GM23338 (cell line): ENCODE data around the gene IGSF22.

Source experiments
- CREB1 ChIP-seq: fragments of 250-450 bp; sonication (Bioruptor Pico); IDR thresholded peaks from 2 replicates; pipeline ENCODE4 v1.5.0; 2020; ENCODE audit warnings: low read depth, mild to moderate bottlenecking, moderate library complexity
- EZH2 ChIP-seq: fragments of 200-600 bp; sonication (generic); IDR thresholded peaks from one replicate; pipeline ENCODE4 v1.8.0; 2017; ENCODE audit warnings: antibody characterized with exemption, mild to moderate bottlenecking, low read depth; ENCODE audit not compliant: unreplicated experiment
- EZH2phosphoT487 ChIP-seq: fragments of 200-600 bp; sonication (generic); IDR thresholded peaks from one replicate; pipeline ENCODE4 v1.8.1; 2018; ENCODE audit warnings: antibody characterized with exemption; ENCODE audit not compliant: unreplicated experiment
- JUNB ChIP-seq: IDR thresholded peaks from one replicate; pipeline ENCODE4 v1.6.1; 2016; ENCODE audit warnings: antibody characterized with exemption; ENCODE audit not compliant: unreplicated experiment
- NANOG ChIP-seq: IDR thresholded peaks from 2 replicates; pipeline ENCODE4 v1.6.1; 2016; ENCODE audit warnings: antibody characterized with exemption, borderline replicate concordance
- POLR2AphosphoS5 ChIP-seq: IDR thresholded peaks from 2 replicates; pipeline ENCODE4 v1.6.1; 2016; ENCODE audit warnings: antibody characterized with exemption, low read depth
- ZNF114 ChIP-seq: fragments of 250-450 bp; sonication (Bioruptor Pico); IDR thresholded peaks from 2 replicates; pipeline ENCODE4 v1.5.0; 2020; ENCODE audit warnings: mild to moderate bottlenecking, moderate library complexity
- ZNF331 ChIP-seq: fragments of 250-450 bp; sonication (Bioruptor Pico); IDR thresholded peaks from 2 replicates; pipeline ENCODE4 v1.5.0; 2020; ENCODE audit warnings: low read depth, mild to moderate bottlenecking, moderate library complexity
- TF ChIP-seq, protein P1 (sequence below), 2 experiments: fragments of 200-600 bp in 1 of 2; sonication (generic) in 1 of 2; conservative IDR thresholded peaks; 2 replicates each; pipeline versions ENCODE4 v1.5.1 to v1.6.1; 2016 to 2017; ENCODE audit warnings: antibody characterized with exemption in 2 of 2, low read depth in 2 of 2, mild to moderate bottlenecking in 2 of 2, moderate library complexity in 1 of 2
- TF ChIP-seq, protein P2 (sequence below): IDR thresholded peaks from one replicate; pipeline ENCODE4 v1.6.1; 2018; ENCODE audit warnings: antibody characterized with exemption; ENCODE audit not compliant: unreplicated experiment
- TF ChIP-seq, protein P3 (sequence below): IDR thresholded peaks from 2 replicates; pipeline ENCODE4 v1.6.1; 2016; ENCODE audit warnings: antibody characterized with exemption
- TF ChIP-seq, protein P4 (sequence below): fragments of 250-450 bp; sonication (Bioruptor Pico); IDR thresholded peaks from 2 replicates; pipeline ENCODE4 v1.5.0; 2020; ENCODE audit warnings: mild to moderate bottlenecking, moderate library complexity

DNA sequence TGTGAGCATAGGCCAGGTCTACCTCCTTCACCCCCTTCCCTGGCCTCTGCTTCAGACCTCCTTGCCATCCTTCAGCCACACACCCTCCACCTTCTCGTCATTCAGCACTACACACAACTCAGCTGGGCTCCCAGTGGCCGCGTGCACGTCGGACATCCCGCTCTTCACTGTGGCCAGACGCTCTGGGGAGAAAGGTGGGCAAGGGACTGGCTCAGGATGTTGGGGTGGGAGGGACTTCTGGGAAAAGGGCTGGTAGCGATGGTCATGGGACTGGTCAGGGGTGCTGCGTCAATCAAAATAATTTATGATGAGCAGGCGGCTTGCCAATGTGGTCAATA, 11.6 kb downstream of the IGSF22 start:
- TF ChIP-seq EZH2 (no peak), POLR2AphosphoS5 (no peak), CREB1 (CRISPR knock-in tag) (no peak), EZH2phosphoT487 (no peak), ZNF331 (no peak), JUNB (no peak), ZNF114 (CRISPR knock-in tag) (no peak), NANOG (no peak)
- TF ChIP-seq, protein P1, sequence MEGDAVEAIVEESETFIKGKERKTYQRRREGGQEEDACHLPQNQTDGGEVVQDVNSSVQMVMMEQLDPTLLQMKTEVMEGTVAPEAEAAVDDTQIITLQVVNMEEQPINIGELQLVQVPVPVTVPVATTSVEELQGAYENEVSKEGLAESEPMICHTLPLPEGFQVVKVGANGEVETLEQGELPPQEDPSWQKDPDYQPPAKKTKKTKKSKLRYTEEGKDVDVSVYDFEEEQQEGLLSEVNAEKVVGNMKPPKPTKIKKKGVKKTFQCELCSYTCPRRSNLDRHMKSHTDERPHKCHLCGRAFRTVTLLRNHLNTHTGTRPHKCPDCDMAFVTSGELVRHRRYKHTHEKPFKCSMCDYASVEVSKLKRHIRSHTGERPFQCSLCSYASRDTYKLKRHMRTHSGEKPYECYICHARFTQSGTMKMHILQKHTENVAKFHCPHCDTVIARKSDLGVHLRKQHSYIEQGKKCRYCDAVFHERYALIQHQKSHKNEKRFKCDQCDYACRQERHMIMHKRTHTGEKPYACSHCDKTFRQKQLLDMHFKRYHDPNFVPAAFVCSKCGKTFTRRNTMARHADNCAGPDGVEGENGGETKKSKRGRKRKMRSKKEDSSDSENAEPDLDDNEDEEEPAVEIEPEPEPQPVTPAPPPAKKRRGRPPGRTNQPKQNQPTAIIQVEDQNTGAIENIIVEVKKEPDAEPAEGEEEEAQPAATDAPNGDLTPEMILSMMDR (conservative IDR thresholded peaks at IDR 0.05; ENCODE audit: low read depth in 2 of 2): no peak
- TF ChIP-seq, protein P2, sequence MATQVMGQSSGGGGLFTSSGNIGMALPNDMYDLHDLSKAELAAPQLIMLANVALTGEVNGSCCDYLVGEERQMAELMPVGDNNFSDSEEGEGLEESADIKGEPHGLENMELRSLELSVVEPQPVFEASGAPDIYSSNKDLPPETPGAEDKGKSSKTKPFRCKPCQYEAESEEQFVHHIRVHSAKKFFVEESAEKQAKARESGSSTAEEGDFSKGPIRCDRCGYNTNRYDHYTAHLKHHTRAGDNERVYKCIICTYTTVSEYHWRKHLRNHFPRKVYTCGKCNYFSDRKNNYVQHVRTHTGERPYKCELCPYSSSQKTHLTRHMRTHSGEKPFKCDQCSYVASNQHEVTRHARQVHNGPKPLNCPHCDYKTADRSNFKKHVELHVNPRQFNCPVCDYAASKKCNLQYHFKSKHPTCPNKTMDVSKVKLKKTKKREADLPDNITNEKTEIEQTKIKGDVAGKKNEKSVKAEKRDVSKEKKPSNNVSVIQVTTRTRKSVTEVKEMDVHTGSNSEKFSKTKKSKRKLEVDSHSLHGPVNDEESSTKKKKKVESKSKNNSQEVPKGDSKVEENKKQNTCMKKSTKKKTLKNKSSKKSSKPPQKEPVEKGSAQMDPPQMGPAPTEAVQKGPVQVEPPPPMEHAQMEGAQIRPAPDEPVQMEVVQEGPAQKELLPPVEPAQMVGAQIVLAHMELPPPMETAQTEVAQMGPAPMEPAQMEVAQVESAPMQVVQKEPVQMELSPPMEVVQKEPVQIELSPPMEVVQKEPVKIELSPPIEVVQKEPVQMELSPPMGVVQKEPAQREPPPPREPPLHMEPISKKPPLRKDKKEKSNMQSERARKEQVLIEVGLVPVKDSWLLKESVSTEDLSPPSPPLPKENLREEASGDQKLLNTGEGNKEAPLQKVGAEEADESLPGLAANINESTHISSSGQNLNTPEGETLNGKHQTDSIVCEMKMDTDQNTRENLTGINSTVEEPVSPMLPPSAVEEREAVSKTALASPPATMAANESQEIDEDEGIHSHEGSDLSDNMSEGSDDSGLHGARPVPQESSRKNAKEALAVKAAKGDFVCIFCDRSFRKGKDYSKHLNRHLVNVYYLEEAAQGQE: no peak
- TF ChIP-seq, protein P3, sequence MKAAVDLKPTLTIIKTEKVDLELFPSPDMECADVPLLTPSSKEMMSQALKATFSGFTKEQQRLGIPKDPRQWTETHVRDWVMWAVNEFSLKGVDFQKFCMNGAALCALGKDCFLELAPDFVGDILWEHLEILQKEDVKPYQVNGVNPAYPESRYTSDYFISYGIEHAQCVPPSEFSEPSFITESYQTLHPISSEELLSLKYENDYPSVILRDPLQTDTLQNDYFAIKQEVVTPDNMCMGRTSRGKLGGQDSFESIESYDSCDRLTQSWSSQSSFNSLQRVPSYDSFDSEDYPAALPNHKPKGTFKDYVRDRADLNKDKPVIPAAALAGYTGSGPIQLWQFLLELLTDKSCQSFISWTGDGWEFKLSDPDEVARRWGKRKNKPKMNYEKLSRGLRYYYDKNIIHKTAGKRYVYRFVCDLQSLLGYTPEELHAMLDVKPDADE: no peak
- TF ChIP-seq, protein P4, sequence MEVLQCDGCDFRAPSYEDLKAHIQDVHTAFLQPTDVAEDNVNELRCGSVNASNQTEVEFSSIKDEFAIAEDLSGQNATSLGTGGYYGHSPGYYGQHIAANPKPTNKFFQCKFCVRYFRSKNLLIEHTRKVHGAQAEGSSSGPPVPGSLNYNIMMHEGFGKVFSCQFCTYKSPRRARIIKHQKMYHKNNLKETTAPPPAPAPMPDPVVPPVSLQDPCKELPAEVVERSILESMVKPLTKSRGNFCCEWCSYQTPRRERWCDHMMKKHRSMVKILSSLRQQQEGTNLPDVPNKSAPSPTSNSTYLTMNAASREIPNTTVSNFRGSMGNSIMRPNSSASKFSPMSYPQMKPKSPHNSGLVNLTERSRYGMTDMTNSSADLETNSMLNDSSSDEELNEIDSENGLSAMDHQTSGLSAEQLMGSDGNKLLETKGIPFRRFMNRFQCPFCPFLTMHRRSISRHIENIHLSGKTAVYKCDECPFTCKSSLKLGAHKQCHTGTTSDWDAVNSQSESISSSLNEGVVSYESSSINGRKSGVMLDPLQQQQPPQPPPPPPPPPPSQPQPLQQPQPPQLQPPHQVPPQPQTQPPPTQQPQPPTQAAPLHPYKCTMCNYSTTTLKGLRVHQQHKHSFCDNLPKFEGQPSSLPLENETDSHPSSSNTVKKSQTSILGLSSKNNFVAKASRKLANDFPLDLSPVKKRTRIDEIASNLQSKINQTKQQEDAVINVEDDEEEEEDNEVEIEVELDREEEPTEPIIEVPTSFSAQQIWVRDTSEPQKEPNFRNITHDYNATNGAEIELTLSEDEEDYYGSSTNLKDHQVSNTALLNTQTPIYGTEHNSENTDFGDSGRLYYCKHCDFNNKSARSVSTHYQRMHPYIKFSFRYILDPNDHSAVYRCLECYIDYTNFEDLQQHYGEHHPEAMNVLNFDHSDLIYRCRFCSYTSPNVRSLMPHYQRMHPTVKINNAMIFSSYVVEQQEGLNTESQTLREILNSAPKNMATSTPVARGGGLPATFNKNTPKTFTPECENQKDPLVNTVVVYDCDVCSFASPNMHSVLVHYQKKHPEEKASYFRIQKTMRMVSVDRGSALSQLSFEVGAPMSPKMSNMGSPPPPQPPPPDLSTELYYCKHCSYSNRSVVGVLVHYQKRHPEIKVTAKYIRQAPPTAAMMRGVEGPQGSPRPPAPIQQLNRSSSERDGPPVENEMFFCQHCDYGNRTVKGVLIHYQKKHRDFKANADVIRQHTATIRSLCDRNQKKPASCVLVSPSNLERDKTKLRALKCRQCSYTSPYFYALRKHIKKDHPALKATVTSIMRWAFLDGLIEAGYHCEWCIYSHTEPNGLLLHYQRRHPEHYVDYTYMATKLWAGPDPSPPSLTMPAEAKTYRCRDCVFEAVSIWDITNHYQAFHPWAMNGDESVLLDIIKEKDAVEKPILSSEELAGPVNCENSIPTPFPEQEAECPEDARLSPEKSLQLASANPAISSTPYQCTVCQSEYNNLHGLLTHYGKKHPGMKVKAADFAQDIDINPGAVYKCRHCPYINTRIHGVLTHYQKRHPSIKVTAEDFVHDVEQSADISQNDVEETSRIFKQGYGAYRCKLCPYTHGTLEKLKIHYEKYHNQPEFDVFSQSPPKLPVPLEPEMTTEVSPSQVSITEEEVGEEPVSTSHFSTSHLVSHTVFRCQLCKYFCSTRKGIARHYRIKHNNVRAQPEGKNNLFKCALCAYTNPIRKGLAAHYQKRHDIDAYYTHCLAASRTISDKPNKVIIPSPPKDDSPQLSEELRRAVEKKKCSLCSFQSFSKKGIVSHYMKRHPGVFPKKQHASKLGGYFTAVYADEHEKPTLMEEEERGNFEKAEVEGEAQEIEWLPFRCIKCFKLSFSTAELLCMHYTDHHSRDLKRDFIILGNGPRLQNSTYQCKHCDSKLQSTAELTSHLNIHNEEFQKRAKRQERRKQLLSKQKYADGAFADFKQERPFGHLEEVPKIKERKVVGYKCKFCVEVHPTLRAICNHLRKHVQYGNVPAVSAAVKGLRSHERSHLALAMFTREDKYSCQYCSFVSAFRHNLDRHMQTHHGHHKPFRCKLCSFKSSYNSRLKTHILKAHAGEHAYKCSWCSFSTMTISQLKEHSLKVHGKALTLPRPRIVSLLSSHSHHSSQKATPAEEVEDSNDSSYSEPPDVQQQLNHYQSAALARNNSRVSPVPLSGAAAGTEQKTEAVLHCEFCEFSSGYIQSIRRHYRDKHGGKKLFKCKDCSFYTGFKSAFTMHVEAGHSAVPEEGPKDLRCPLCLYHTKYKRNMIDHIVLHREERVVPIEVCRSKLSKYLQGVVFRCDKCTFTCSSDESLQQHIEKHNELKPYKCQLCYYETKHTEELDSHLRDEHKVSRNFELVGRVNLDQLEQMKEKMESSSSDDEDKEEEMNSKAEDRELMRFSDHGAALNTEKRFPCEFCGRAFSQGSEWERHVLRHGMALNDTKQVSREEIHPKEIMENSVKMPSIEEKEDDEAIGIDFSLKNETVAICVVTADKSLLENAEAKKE (CRISPR knock-in tag): no peak
